Mesodermal cell (in vitro differentiated cells): ENCODE data around the gene LIN37. TPM values are rescaled to one million over a fixed set of nuclear protein-coding genes. Genes with fewer than 3 reads are reported as not detected.

ENCODE experiments used
- H3K27ac ChIP-seq: 2 replicates; pipeline ENCODE4 v1.7.0; 2013; ENCODE audit warnings: mild to moderate bottlenecking, low read depth, low read length, moderate library complexity; ENCODE audit not compliant: severe bottlenecking
- H3K36me3 ChIP-seq: 2 replicates; pipeline ENCODE4 v1.7.1; 2013; ENCODE audit warnings: mild to moderate bottlenecking, low read length, moderate library complexity; ENCODE audit not compliant: control insufficient read depth, insufficient read depth
- H3K4me1 ChIP-seq: one replicate; pipeline ENCODE4 v1.7.1; 2013; ENCODE audit warnings: mild to moderate bottlenecking, low read length; ENCODE audit not compliant: insufficient read depth, control insufficient read depth, poor library complexity, severe bottlenecking
- H3K4me3 ChIP-seq: 2 replicates; pipeline ENCODE4 v1.7.0; 2013; ENCODE audit warnings: low read length, control low read depth, mild to moderate bottlenecking; ENCODE audit not compliant: insufficient read depth, poor library complexity, severe bottlenecking; ENCODE audit errors: extremely low read depth
- H3K9me3 ChIP-seq: 2 replicates; pipeline ENCODE4 v1.7.1; 2013; ENCODE audit warnings: mild to moderate bottlenecking, low read length, moderate library complexity; ENCODE audit not compliant: control insufficient read depth
- WGBS, 2 experiments: methylation state at CpG; one replicate each; pipeline ENCODE4 v1.1.5; 2013; ENCODE audit warnings: missing lambda C conversion rate in 2 of 2; ENCODE audit not compliant: insufficient coverage in 2 of 2; 5-methylcytosine and 5-hydroxymethylcytosine counted together
- polyA plus RNA-seq, 2 experiments: library from polyadenylated mRNA; stranded (reverse); fragments of 50-300 nt; gene quantifications; one replicate each; pipeline ENCODE4 v1.2.3, GENCODE V29; 2013

The LIN37 gene
- polyA plus RNA-seq (2013, experiment 1 of 2): 8.1 TPM
- 10.2 TPM for polyA plus RNA-seq (2013, experiment 2 of 2)

DNA sequence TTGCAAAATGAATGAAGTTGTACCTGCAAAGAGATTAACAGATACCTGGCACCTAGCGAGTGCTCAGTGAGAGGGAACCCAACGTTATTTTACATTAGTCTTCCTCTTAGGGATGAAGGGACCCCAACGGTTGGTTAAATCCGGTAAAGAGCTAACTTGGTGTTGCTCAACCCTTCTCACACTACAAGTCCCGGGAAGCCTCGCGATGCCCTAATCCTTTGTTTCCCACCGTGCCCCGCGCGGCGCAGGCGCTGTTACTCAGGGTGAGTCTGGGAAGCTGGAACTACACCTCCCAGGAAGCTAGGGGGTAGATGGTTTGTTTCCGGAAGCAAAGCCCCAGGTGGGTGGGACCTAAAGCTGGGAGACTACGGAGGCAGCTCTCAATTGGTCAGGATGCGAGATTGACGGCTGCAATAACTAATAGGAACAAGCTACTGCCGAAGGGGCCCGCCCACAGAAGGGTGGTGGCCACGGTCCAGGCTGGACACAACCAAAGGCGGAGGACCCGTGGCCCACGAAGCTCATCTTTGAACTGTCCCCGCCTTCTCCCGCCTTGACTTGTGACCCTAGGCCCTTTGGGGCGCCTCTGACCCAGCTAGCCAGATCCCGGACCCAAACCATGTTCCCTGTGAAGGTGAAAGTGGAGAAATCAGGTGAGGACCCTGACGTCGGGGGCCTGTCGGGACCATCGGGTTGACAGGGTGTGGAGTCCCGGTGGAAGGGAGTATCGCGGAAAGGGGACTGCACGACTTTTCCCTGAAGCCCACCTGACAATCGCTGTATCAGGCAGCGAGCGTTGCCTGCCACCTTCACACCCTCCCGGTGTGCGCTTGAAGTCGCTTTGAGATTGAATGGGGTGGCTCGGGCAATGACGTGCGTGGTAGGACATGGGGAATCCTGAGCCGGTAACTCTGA, at the start of gene LIN37:
Gene LIN37, plus strand, starts transcription at position 471 of the 915 bp plus-strand sequence. Its CDS starts 149 bp downstream, at position 620.
- Histone ChIP-seq H3K36me3 (peaks cover 30% of the 10 kb centered on the region), H3K27ac (no peak within 1 kb of the TSS), H3K9me3 (no peaks in the 10 kb centered on the region), H3K4me1 (peaks cover 7% of the 10 kb centered on the region), H3K4me3 (peak within 1 kb of the TSS; percentile 93)
- WGBS, 2 experiments: 1 to 3% methylated on average over 27 to 32 of the region's 45 CpGs

GRCh38 chr19:35702223-35703012, 46.0 kb upstream of the LIN37 start:
- H3K36me3 ChIP-seq: no peaks in the 10 kb centered on the region
- no peak overlapping the region for H3K27ac ChIP-seq
- 1 to 2% methylated on average over 41 to 46 of the region's 50 CpGs for WGBS, 2 experiments
- H3K9me3 ChIP-seq: no peaks in the 10 kb centered on the region
- no peaks in the 10 kb centered on the region for H3K4me1 ChIP-seq
- peak overlapping the region; percentile 41 for H3K4me3 ChIP-seq

- Histone ChIP-seq H3K27ac (no peak overlapping the region), H3K4me3 (no peak overlapping the region), H3K4me1 (no peaks in the 10 kb centered on the region), H3K36me3 (no peaks in the 10 kb centered on the region), H3K9me3 (no peaks in the 10 kb centered on the region)
- WGBS, 2 experiments: 57 to 70% methylated on average over 4 to 7 of the region's 9 CpGs
Measured at GRCh38 chr19:35703343-35703742, 45.0 kb upstream of the LIN37 start.

DNA sequence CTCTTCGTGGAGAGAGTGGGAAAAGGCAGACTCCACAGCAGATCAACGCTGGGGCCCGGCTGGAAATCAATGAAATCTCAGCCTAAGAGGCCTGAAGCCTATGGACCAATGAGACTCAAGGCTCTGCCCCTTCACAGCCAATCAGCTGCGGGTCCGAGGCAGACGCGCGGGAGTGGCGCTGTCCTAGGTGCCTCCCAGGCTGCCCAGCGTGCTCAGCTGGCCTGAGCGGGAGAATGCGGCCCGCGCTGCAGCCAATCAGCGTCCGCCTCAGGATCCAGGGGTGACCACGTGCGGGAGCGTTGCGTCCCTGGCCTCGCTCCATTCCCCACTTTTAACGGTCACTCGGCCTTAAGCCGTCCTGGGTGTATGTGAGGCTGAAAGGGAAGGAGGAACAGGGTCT, 44.2 kb upstream of the LIN37 start, which contains the start of gene ZBTB32:
Gene ZBTB32, plus strand, starts transcription at position 341 of the 400 bp plus-strand sequence. CDS start 10,069 bp downstream, outside the sequence.
- Histone ChIP-seq H3K27ac (no peak within 1 kb of the TSS), H3K36me3 (no peaks in the 10 kb centered on the region), H3K9me3 (no peaks in the 10 kb centered on the region), H3K4me1 (no peaks in the 10 kb centered on the region), H3K4me3 (no peak within 1 kb of the TSS)
- WGBS, 2 experiments: 32 to 33% methylated on average over 23 of the region's 24 CpGs

DNA sequence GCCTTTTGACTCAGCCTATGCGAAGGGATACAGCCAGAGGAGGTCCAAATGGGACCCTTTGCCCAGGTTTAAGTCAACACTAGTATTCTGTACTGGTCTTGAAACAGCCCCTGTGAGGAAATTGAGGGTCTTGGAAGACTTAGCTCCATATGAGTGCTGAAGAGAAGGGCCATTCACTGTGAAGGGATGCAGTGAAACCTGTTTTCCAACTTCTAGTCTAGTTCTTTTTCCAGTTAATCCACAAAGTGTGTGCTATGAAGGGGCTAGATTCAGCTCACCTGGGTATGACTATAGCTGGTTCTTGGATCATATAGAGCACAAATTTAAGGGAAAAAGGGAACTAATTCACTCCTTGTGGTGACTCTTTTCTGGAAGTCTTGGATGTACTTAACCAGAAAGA, 40.0 kb upstream of the LIN37 start:
- WGBS, 2 experiments: 67% methylated on average over 1 of the region's 1 CpG; no CpG with 5 or more reads in 1 of the 2 experiments
- no peaks in the 10 kb centered on the region for H3K9me3 ChIP-seq
- no peak overlapping the region for H3K4me3 ChIP-seq
- H3K27ac ChIP-seq: no peak overlapping the region
- H3K36me3 ChIP-seq: no peaks in the 10 kb centered on the region
- H3K4me1 ChIP-seq: peaks cover 4% of the 10 kb centered on the region

DNA sequence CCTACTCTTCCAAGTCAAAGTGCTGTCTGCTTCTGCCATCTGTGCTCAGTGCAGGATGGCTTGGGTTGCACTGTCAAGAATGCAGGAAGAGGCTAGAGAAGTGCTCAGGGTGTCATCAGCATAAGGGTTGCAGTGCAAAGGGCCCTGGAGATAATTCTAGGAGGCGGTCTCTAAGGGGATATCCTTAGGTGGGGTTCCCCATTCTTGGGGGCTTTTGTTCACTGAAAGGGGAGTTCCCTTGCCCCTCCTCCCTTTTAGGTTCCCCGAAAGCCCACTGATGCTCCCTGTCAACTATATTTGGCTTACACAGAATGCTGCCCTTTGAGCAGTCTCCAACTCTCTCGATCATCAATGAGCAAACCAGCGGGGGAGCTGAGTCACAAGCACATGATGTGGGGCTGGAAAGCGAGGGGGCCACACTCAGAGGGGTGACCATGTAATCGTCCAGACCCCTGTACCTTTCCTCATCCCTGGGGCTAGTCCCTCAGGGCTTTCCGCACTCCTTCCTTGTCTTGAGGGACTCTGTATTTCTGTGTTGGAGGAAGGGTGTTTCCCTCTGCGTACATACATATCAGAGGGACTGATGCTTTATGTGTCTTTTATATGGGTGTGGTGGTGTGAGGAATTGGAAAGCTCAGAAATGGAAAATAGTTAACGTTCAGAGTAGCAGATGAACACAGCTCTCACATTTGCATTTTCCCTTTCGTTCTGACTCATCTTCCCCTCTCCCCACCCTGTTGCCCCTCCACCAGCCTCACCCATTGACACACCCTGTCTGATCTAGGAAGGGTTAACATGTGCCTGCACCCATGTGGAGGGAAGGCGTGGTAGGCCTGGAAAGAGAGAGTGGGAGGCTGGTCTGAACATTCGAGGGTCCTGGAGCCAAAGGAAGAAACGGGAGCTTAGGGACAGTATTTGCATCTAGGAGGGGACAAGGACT, 37.3 kb upstream of the LIN37 start:
- no peak overlapping the region for H3K4me3 ChIP-seq
- H3K27ac ChIP-seq: no peak overlapping the region
- no peaks in the 10 kb centered on the region for H3K36me3 ChIP-seq
- no peaks in the 10 kb centered on the region for H3K9me3 ChIP-seq
- H3K4me1 ChIP-seq: peaks cover 8% of the 10 kb centered on the region
- 45 to 55% methylated on average over 6 to 8 of the region's 13 CpGs for WGBS, 2 experiments

GRCh38 chr19:35712567-35713505, 35.5 kb upstream of the LIN37 start:
- peaks cover 8% of the 10 kb centered on the region for H3K4me1 ChIP-seq
- H3K27ac ChIP-seq: no peak overlapping the region
- H3K36me3 ChIP-seq: no peaks in the 10 kb centered on the region
- WGBS, 2 experiments: 76 to 87% methylated on average over 6 to 9 of the region's 11 CpGs
- no peak overlapping the region for H3K4me3 ChIP-seq
- no peaks in the 10 kb centered on the region for H3K9me3 ChIP-seq

DNA sequence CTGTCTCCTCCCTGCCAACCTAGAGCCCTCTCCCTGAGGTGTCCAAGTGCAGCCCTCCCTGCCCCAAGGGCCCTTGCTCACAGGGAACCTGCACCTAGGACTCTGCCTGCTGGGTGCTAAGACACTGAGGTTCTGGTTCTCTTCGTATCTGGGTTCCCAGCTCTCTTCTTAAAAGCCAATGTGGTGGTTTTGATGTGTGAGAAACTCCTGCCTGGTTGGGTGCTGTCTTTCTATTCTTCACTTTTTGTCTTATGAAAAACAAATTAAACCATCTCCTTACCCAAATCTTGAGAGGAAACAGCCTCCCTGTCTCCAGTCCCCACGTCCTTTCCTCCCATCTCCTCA, 34.9 kb upstream of the LIN37 start:
- peaks cover 8% of the 10 kb centered on the region for H3K4me1 ChIP-seq
- no peaks in the 10 kb centered on the region for H3K9me3 ChIP-seq
- no peak overlapping the region for H3K27ac ChIP-seq
- H3K36me3 ChIP-seq: no peaks in the 10 kb centered on the region
- 57 to 100% methylated on average over 1 of the region's 2 CpGs for WGBS, 2 experiments
- no peak overlapping the region for H3K4me3 ChIP-seq

GRCh38 chr19:35713904-35714495, 34.4 kb upstream of the LIN37 start:
- Histone ChIP-seq H3K9me3 (no peaks in the 10 kb centered on the region), H3K36me3 (no peaks in the 10 kb centered on the region), H3K4me1 (peaks cover 8% of the 10 kb centered on the region), H3K4me3 (no peak overlapping the region), H3K27ac (no peak overlapping the region)
- WGBS, 2 experiments: 85 to 94% methylated on average over 11 to 12 of the region's 12 CpGs
